ENCODE measurements around the gene MUC5AC.
"Not testable (repeated sequence)": the region's sequence is repeated elsewhere in the genome, so short reads cannot be mapped to it uniquely, and the experiment has no call there.

Gene MUC5AC

DNA sequence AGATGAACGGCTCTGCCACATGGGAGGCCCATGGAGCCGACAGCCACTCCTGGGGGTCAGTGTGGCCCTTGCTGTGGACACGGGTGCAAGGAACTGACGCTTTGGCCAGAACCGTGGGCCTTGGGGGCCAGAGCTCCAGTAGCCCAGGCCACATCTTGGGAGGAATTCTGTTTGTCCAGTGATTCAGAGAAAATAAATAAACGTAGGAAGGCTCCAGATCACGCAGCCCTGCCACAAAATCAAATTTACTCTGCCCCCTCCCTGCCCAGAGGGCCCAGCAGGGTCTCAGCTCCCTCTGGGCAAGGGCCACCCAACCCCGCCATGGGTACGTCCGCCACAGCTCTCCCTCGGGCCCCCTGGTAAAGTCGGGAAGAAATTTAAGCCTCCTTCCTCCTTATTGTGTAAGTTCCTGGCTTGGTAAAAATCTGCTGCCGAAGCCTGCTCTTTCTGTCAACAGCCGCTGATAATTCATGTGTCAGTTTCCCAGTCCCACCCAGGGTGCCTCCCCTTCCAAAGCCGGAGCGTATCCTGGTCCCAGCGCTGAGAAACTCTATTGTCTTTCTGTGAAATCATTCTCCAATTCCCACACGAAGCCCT is 6.9 kb upstream of the MUC5AC start:
- DNase-seq = no peak

- DNase-seq = no peak
These were observed 6.1 kb upstream of the MUC5AC start for GRCh38 chr11:1151366-1152315.

GRCh38 chr11:1152316-1153104 is 5.2 kb upstream of the MUC5AC start:
- no peak for DNase-seq

- DNase-seq = no peak
These were observed 4.4 kb upstream of the MUC5AC start for GRCh38 chr11:1153105-1153950.

- no peak for DNase-seq
These were observed 3.7 kb upstream of the MUC5AC start for GRCh38 chr11:1153951-1154493.

GRCh38 chr11:1154656-1155055 is 3.1 kb upstream of the MUC5AC start:
- not testable (repeated sequence) for DNase-seq

DNA sequence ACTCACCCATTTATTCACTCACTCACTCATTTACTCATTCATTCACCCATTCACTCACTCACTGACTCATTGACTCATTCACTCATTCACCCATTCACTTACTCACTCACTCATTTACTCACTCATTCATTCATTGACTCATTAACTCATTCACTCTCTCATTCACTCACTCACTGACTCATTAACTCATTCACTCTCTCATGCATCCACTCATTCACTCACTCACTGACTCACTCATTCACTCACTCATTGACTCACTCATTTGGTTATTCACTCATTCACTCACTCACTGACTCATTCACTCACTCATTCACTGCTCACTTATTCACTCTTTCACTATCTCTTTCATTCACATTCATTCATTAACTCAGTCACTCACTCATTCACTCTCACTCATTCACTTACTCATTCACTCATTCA is 2.5 kb upstream of the MUC5AC start:
- no peak for DNase-seq

DNA sequence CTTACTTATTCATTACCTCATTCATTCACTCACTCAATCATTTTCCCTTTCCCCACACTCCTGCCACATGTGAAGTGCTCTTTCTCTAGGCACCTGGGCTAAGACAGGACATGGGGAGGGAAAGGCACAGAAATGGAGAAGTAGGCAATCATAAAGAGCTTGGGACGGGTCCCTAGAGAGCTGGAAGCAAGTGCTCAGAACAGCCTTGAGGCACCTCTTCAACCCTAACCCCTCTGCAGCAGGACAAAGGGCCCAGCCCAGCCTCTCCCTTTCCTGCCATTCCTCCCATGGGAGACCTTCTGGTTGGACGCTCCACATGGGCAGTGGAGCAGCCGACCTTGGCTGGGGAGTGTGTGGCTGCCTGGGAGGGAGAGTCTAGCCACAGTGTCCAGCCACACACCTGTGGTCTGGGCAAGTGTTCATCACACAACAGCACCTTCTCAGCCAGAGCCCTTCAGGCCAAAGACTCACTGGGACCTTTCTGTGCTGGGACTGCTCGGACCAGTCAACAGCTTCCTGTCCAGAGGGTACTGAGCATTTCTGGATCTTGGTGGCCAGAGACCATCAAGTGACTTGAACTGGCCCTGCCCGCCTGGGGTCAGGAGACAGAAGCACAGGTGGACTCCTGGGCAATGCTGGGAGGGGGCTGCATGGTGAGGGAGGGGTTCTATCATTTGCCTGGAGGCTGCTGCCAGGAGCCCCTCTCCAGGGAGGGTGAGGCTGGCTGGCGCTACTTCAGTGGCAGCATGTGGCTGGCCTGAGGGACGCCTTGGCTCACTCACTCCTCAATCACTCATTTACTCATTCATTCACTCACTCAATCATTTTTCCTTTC is 1.0 kb upstream of the MUC5AC start:
- DNase-seq = no peak

GRCh38 chr11:1157341-1157644 is 460 bp upstream of the MUC5AC start:
- no peak for DNase-seq

GRCh38 chr11:1158681-1159487 is 1.1 kb downstream of the MUC5AC start:
- no peak for DNase-seq

DNA sequence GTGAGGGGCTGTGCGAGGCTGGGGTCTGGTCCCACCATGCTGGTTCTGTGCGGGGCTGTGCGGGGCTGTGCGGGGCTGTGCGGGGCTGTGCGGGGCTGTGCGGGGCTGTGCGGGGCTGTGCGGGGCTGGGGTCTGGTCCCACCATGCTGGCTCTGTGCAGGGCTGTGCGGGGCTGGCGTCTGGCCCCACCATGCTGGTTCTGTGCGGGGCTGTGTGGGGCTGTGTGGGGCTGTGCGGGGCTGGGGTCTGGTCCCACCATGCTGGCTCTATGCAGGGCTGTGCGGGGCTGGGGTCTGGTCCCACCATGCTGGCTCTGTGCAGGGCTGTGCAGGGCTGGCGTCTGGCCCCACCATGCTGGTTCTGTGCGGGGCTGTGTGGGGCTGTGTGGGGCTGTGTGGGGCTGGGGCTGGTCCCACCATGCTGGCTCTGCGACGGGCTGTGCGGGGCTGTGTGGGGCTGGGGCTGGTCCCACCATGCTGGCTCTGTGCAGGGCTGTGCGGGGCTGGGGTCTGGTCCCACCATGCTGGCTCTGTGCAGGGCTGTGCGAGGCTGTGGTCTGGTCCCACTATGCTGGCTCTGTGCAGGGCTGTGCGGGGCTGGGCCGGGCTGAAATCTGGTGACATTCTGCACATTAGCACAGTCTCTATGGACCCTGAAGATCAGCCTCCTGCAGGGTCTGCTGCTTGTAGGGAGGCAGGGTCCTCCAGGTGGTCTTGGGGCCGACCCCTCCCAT is 1.9 kb downstream of the MUC5AC start:
- DNase-seq = not testable (repeated sequence)

DNA sequence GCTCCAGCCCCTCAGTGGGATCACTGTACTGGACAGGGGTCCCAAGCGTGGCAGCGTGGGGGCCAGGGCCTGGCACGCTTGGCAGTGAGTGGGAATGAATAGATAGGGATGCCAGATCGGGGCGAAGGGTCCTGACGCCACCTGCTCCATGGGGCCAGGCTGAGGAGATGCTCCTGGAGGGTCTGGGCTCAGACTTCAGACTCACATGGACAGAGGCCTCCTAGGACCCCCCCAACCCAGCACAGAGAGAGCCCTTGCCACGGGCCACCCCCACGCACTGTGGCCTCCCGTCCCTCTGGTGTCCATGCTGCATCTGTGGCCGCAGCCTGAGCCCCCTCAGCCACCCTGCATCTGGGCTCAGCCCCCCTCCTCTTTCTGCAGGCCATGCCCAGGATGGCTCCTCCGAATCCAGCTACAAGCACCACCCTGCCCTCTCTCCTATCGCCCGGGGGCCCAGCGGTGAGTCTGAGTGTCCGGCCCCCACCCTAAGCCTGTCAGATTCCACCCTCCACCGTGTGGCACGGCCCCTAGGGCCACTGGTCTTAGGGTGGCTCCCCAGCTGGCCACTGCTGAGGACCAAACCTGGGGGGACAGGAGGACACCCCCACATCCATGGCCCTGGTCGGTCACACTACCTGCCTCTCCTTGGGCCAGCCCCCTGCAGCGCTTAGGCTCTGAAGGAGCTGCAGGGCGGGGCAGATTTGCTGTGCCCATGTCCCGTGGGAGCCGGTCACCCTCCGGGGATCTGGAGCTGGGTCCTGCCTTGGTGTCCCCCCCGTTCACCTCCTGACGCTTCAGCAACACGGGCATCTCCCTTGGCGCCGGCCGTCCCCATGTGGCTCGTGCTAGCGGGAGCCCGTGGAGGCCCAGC is 2.7 kb downstream of the MUC5AC start:
- DNase-seq = no peak

GRCh38 chr11:1161410-1162137 is 3.8 kb downstream of the MUC5AC start:
- no peak for DNase-seq

- no peak for DNase-seq
These were observed 4.4 kb downstream of the MUC5AC start for GRCh38 chr11:1162138-1162475.

DNA sequence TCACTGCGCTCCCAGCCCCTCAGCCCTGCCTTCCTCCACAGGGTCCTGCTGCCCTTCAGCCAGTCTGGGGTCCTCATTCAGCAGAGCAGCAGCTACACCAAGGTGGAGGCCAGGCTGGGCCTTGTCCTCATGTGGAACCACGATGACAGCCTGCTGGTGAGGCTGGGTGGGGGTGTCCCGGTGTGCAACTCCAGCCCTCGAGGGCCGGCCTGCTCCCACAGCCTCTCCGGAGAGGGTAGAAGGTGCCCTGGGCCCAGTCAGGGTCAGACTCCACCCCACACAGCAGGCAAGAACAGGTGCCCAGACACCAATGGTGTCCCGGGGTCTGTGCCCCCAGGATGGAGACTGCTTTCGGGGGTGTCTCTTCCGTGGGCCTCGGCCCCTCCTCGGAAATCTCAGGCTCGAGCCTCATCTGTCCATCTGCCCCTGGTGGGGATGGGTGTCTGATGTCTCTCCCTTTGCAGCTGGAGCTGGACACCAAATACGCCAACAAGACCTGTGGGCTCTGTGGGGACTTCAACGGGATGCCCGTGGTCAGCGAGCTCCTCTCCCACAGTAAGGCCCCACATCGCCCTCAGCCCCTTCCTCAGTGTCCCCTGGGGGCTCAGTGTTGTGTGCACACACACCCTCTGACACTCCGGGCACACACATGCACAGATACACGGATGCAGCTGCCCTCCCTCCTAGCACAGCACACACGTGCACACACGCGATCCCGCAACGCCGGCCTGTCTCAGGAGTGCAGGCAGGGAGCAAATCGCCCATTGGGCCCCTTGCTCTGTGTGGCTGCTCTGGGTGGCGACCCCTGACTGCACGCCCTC is 4.9 kb downstream of the MUC5AC start:
- DNase-seq = no peak

DNA sequence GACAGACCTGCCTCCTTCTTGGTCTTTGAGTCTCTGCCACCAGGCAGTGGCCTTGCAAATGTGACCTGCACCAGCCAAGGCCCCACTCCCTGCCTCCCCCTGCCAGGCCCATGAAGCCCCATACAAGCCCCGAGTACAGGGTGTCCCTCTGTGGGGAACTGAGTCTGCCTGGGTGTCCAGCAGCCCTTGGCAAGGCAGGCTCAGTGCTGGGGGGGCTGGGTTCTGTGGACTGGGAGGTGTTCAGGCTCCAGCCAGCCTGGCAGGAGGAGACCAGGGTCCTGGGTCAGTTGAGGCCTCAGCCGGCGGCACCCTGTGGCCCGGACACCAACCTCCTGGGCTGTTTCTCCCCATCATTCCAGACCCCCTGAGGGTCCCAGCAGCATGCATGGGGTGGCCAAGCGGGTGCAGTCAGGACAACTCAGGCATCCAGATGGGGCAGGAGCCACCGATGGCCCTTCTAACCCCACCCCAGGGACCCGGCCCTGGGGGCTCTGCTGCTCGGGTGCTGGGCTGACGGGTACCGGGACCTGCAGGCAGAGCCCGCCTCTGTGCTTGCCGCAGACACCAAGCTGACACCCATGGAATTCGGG is 5.7 kb downstream of the MUC5AC start:
- DNase-seq = no peak

Data from NCI-H2171 treated with DMSO at 0.1 percent for 48 hours (cell line).